GM19468 (cell line): ENCODE data around the gene RLN3.
"Not testable (repeated sequence)": the region's sequence is repeated elsewhere in the genome, so short reads cannot be mapped to it uniquely, and the experiment has no call there.

ENCODE experiments used
- ATAC-seq: cut with Tn5 transposase; IDR thresholded peaks from one replicate; pipeline ENCODE4 v1.9.1; 2021; ENCODE audit warnings: mild to moderate bottlenecking, moderate library complexity, moderate number of reproducible peaks; ENCODE audit not compliant: unreplicated experiment; ENCODE audit errors: extremely low read depth

RLN3 gene

DNA sequence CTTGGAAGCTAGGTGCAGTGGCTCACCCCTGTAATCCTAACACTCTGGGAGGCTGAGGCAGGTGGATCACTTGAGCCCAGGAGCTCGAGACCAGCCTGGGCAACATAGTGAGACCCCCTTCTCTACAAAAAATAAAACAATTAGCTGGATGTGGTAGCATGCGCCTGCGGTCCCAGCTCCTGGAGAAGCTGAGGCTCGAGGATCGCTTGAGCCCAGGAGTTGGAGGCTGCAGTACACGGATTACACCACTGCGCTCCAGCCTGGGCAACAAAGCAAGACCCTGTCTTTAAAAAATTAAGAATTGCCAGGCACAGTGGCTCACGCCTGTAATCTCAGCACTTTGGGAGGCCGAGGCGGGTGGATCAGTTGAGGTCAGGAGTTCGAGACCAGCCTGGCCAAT, 23.0 kb downstream of the RLN3 start:
- ATAC-seq, result not testable (repeated sequence)

DNA sequence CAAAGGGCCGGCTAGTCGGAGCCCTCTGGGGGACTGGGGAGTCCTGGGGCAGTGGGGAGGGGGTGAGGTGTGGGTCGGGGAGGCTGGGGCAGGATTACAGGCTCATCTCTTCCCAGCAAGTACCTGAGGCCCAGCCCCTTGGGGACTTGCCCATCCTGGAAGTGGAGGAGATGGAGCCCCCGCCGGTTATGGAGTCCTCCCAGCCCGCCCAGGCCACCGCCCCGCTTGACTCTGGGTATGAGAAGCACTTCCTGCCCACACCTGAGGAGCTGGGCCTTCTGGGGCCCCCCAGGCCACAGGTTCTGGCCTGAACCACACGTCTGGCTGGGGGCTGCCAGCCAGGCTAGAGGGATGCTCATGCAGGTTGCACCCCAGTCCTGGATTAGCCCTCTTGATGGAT, 24.0 kb downstream of the RLN3 start:
- no peak for ATAC-seq

DNA sequence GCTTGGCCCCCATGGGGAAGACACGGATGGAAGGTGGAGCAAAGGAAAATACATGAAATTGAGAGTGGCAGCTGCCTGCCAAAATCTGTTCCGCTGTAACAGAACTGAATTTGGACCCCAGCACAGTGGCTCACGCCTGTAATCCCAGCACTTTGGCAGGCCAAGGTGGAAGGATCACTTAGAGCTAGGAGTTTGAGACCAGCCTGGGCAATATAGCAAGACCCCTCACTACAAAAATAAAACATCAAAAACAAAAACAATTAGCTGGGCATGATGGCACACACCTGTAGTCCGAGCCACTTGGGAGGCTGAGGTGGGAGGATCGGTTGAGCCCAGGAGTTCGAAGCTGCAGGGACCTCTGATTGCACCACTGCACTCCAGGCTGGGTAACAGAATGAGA, 24.5 kb downstream of the RLN3 start:
- no peak for ATAC-seq

DNA sequence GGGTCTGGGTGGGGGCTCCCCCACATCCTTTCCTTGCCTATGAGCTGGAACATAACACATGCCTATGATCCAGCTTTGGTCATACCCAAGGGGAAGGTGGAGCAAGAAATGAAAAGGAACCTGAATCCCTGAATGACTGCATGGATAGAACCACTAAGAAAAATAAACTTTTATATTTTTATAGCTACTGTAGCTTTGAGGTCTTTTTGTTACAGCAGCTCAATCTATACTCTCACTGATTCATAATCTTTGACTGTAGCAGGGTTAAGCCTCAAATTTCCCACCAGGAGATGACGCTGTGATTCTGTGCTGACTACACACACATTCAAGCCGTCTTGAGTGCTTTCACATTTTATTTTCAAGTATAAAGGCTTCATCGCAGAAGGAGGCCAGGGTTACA, 25.1 kb downstream of the RLN3 start:
- ATAC-seq, result no peak

DNA sequence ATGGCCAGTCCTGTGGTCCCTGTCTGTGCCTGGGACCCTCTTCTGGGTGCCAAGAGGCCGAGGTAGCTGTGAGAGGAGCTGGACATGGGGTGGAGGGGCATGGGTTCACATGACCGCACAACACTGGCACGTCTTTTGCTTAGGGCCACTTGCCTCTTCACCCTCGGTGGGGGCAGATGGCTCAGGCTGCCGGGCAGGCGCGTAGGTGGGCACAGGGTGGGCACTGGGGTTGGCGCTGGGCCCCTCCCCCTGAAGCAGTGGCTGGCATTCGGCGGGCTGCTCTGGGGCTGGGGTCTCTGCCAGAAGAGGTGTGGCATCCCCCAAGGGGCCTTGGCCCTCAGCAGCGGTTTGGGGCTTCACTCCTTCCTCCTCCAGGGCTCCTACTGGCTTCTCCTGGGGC, 25.6 kb downstream of the RLN3 start:
- ATAC-seq, result no peak

DNA sequence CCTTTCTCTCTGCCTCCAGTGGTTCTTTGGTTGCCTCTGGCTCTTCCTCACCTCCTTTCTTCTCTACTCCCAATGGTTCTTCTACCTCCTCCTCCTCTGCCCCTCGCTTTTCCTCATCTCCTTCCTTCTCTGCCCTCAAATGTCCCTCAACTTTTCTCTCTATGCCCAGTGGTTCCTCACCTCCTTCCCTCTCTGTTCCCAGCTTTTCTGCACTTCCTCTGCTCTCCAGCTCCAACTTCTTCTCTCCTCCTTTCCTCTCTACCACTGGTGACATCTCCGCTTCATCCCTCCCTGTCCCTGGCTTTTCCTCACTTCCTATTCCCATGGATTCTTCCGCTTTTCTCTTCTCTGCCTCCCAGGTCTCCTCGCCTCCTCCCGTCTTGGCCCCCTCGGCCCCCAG, 26.2 kb downstream of the RLN3 start:
- no peak for ATAC-seq

DNA sequence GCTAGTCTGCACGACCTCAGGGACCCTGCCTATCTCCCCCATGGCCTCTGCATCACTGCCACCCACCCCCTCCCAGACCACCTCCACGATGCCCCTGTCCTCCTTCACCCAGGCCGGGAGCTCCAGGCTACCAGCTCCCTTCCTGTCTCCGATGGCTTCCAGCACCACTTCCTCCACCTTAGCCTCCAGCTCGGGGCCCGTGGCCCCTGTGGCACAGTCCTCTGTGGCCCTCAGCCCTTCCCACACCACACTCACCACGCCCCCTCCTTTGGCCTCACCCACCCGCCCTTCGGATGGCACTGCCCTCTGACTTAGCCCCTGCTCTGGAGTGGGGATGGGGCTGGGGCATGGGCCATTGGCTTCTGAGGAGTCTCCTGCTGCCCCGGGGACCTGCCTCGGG, 26.8 kb downstream of the RLN3 start:
- no peak for ATAC-seq

DNA sequence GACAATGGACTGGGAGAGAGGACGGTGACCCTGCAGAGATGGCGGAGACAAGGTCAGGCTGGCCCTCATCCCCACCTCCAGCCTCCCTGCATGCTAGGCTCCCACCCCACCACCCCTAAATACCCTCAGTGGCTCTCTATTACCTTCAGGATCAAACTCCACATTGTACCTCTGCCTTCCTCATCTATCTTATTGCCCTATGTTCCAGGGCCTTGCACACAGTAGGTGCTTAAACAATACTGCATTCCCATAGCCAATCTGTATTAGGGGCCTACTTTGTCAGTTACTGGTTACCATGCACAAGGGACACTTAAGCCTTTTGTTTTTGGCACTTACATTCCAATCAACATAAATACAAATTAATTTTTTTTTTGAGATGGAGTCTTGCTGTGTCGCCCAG, 27.4 kb downstream of the RLN3 start:
- ATAC-seq, result no peak

DNA sequence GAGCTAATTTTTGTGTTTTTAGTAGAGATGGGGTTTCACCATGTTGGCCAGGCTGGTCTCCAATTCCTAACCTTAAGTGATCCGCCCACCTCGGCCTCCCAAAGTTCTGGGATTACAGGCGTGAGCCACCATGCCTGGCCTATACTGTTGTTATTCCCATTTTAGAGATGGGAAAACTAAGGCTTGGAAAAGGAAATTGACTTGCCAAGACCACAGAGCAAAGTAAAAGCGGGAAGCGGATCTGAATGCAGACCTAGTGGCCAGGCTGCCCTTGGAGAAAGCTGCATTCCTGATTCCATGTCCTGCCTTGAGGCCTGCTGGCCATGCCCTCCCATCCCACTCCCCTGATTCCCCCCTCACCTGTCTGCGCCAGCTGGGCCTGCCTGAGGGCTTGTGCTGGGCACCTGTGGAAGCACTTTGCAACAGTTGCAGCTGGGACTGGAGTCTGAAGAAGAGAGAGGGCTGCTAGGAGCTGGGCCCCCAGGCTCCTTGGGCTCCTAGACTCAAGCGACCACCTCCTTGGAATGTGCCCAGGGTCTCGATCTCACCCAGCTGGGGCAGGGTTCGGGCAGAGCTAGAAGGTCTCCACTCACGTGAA, 28.2 kb downstream of the RLN3 start:
- ATAC-seq, result no peak

DNA sequence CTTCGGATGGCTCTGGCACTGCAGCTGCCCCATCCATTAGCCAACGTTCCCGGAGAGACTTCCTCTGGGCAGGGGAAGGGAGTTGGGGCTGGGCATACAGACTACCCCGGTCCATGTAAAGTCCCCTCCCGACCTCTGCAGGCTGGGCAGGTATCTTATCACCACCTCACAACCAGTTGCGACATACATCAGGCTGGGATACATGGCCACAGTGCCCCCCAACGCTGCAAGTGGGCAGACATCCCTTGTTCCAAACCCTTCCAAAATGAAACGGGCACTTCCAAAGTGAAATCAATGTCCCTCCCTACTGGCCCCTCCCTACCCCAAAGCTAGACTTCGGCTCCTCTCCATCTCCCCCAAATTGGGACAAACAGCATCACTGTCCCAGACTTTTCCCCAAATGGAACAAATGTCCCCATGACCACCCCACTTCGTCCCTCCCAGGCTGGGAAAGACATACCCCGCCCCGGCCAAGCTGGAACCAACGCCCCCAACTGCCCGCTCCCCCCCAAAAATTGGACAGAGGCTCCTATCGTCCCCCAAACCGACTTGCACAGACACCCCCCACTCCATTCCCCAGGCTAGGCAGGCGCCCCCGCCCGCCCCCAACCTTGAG, 28.9 kb downstream of the RLN3 start:
- ATAC-seq, result no peak

DNA sequence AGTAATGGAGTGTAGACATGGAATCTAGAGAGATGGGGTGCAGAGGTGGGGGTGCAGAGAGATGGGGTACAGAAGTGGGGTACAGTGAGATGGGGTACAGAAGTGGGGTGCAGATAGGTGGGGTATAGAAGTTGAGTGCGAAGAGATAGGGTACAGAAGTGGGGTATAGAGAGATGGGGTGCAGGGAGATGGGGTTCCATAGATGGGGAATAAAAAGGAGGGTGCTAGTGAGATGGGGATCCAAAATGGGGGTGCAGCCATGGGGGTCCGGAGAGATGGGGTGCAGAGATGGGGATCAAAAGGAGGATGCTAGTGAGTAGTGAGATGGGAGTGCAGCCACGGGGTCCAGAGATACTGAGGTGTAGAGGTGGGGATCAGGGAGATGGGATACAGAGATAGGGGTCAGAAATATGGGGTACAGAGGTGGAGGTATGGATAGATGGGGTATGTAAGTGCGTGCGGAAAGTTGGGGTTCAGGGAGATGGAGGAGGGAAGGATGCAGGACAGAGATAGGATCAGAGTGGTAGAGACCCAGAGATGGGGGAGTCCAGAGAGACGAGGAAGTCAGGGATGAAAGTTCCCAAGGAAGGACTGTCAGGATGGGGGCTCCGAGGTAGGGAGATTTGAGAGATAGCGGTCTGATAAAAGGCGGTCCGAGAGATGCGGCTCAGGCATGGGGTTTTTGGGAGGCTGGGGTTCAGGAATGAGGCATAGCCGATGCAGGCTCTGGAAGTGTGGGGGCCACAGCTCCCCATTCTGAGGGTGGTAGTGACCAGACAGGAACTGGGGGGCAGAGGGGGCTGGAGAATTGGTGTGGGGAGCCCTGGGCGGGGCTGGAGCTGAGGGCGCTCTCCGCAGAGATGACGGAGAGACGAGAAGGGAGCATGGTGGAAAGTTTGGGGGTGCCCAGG, 30.5 kb downstream of the RLN3 start:
- no peak for ATAC-seq

DNA sequence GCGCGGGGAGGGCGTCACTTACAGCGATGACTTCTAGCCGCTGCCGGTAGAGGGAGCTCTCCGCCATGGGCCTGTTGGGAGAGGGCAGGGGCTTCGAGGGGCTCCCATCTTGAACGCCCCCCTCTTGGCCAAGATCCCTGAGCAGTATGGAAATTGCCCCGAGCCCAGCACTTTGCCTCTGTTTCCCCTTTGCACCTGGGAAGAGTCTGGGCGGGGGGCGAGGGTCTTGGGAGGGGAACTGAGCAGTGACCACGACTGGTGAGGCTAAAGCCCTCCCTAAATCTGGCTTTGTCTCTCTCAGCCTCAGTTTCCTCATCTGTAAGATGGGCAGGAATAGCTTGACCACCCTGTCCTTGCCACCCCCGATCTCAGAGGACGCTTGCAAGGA, 31.1 kb downstream of the RLN3 start:
- no peak for ATAC-seq

DNA sequence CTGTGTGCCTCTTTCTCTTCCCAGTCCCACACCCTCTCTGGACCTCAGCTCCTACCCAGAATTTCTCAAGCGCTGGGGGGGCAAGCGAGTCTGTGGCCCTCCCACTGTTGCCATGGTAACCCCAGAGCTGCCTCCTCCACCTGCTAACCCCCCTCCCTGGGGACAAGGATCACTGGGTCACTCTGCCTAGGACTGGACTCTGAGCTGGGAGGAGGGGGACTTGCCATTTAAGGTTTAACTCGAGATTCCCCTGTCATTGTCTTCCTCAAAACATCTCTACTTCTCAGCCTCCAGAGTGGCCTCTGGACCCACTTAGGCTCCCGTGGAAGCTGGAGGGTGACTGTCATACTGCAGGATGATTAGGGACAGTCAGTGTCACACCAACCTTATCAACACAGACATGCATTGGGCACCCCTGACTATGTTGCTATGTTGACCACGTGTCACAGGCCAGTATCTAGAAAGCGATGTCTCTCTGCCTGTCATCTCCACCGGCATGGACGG, 31.8 kb downstream of the RLN3 start:
- no peak for ATAC-seq

DNA sequence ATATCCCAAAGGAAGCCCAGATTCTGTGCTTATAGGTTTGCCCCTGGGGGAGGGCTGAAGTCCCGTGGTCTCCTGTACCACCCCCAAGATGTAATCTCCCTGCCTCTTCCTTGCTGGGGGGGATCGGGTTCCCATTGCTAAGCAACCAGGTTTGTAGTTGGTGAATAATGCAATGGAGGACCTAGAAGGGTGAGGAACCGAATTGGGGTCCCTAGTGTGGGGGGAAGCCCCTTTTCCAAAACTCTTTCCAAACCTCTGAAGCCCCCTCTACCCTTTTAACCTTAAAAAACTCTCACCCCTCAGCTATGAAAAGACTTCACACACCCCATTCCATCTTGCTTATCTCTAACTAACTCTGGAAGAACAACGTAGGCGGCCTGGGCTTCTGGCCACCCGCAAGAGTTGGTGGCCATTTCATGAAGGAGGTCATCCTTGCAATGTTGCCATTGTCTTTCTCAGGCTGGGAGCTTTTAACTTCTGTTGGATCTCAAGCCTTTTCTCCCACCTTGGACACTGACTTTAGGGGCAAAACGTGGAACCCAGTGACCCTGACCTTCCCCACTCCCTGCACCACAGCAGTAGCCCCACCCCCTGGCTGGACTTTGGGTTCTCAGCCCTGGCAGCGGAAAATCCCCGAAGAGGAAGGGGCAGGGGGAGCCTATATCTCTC, 33.3 kb downstream of the RLN3 start:
- no peak for ATAC-seq

DNA sequence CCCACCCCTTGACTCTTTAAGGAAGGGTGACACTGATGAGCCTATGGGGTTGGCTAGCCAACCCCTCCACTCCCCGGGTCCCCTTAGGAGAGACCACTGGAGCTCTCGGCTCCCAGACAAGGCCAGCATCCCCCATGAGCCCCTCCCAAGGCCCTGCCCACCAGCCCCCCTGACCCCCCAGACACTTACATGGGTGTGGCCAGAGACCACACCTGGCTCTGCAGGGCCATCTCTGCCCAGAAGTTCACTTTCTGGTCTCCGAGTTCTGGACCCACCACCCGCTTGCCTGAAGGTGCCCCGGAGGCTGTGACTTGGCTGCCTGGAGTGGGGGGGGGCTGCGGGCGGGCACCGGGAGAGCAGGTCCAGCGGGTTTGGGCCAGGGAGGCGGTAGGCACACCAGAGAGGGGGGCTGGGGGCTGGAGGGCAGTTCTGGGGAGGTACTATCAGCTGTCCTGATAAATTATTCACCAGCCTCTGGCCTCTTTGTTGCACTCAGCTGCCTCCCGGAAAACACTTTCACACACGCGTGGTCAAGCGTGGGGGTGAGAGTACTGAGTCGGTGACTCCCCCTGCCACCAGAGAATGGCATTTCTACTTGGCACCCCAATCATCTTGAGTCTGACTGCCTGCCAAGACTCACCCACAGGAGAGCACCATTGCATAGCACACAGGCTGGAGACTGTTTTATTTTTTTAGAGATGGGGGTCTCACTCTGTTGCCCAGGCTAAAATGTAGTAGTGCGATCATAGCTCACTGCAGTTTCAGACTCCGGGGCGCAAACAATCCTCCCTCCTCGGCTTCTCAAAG, 34.0 kb downstream of the RLN3 start, which contains the start of gene PALM3:
PALM3 (minus strand) TSS at position 326 of the 807 bp plus-strand sequence; CDS start at position 230, 96 bp downstream.
- ATAC-seq, result no peak

DNA sequence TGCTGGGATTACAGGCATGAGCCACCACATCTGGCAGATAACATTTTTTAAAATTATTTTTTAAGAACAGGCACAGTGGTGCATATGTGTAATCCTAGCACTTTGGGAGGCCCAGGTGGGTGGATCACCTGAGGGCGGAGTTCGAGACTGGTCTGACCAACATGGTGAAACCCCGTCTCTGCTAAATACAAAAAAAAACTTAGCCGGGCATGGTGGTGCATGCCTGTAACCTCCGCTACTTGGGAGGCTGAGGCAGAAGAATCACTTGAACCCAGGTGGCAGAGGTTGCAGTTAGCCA, 34.6 kb downstream of the RLN3 start:
- no peak for ATAC-seq

DNA sequence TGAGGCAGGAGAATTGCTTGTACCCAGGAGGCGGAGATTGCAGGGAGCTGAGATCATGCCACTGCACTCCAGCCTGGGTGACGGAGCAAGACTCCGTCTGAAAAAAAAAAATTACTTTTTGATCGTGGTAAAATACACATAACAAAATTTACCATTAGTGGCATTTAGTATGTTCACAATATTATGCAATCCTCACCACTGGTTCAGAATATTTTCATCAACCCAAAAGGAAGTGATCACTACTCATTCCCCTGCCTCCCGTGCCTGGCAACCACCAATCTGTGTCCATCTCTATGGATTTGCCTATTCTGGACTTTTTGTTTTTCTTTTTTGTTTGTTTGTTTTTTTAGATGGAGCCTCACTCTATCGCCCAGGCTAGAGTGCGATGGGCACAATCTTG, 35.2 kb downstream of the RLN3 start:
- ATAC-seq, result no peak

DNA sequence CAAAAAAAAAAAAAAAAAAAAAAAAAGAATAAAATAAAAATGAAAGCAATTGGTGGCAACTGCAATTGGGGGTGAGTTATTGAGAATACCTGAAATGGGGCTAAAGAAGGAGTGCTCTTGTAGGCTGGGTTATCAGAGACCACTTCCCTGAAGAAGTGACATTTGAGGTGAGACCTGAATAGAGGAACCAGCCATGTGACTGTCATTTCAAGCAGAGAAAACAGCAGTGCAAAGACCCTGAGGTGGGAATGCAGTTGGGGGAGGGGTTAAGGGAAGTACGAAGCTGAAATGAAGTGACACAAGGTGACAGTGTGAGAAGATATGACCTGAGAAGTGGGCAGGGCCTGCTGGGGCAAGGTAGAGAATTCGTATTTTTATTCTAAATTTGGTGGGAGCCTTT, 38.2 kb downstream of the RLN3 start:
- no peak for ATAC-seq

DNA sequence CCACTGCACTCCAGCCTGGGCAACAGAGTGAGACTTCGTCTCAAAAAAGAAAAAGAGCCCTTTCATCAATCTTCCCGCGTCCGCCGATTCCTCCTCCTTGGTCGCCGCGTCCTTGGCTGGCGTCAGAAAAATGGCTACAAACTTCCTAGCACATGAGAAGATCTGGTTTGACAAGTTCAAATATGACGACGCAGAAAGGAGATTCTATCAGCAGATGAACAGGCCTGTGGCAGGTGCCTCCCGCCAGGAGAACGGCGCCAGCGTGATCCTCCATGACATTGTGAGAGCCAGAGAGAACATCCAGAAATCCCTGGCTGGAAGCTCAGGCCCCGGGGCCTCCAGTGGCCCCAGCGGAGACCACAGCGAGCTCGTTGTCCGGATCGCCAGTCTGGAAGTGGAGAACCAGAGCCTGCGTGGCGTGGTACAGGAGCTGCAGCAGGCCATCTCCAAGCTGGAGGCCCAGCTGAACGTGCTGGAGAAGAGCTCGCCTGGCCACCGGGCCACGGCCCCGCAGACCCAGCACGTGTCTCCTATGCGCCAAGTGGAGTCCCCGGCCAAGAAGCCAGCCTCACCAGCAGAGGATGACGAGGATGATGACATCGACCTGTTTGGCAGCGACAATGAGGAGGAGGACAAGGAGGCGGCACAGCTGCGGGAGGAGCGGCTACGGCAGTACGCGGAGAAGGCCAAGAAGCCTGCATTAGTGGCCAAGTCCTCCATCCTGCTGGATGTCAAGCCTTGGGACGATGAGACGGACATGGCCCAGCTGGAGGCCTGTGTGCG, 42.5 kb downstream of the RLN3 start:
- no peak for ATAC-seq
